Vagina (tissue), 2 donors: ENCODE results near the gene WDFY1.

Experiments
- POLR2A ChIP-seq, 2 donors: fragments of 450-650 bp; IDR thresholded peaks; one replicate each; pipeline ENCODE4 v1.6.1; 2017; ENCODE audit warnings: antibody characterized with exemption in 2 of 2, mild to moderate bottlenecking in 2 of 2, moderate library complexity in 2 of 2
- TF ChIP-seq, protein P1 (sequence below), 3 experiments: fragments of 450-650 bp in 2 of 3; fragments of 200-600 bp in 1 of 3; sonication (generic) in 1 of 3; IDR thresholded peaks; one replicate each; pipeline ENCODE4 v1.5.1; 2017 to 2019; ENCODE audit warnings: antibody characterized with exemption in 3 of 3, mild to moderate bottlenecking in 2 of 3, moderate library complexity in 2 of 3

DNA sequence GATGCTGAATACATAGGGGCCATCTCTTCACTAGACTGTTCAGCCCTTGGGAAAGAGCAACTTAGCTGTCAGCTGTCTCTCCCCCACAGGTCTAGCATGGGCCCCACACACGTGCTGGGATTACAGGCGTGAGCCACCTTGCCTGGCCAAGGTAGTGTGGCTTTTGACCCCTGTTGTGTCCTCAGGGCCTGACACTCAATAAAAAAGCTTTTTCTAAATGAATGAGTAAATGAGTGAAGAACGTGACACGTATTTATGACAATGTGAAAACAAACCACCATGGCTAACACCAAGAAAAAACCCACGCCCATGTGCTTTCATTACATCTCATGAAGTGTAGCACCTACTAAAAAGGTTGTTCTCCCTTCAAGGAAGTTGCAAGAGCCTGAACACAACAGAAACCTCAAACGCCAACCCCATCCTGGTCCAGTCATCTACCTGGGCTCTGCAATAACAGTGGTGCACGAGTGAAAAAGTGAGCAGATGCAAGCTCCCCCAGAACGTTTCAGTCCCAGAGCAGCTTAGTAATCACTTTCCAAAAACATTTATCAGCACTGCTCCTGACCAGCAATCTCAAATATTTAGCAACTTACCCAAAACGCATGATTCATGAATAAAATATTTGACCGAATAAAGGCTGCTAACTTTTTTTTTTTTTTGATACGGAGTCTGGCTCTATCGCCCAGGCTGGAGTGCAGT lies 3.4 kb downstream of the WDFY1 start:
- TF ChIP-seq, protein P1, sequence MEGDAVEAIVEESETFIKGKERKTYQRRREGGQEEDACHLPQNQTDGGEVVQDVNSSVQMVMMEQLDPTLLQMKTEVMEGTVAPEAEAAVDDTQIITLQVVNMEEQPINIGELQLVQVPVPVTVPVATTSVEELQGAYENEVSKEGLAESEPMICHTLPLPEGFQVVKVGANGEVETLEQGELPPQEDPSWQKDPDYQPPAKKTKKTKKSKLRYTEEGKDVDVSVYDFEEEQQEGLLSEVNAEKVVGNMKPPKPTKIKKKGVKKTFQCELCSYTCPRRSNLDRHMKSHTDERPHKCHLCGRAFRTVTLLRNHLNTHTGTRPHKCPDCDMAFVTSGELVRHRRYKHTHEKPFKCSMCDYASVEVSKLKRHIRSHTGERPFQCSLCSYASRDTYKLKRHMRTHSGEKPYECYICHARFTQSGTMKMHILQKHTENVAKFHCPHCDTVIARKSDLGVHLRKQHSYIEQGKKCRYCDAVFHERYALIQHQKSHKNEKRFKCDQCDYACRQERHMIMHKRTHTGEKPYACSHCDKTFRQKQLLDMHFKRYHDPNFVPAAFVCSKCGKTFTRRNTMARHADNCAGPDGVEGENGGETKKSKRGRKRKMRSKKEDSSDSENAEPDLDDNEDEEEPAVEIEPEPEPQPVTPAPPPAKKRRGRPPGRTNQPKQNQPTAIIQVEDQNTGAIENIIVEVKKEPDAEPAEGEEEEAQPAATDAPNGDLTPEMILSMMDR (IDR thresholded peaks at IDR 0.05) = no peak
- TF ChIP-seq POLR2A (IDR thresholded peaks at IDR 0.05) = no peak
